LoVo (cell line): ENCODE data around the gene APMAP.
"Not testable (repeated sequence)": the region's sequence is repeated elsewhere in the genome, so short reads cannot be mapped to it uniquely, and the experiment has no call there.

Experiments used
- DNase-seq: peaks from one replicate; pipeline ENCODE4 v3.0.0-alpha.2; 2016; ENCODE audit warnings: low spot score

Gene APMAP

GRCh38 chr20:24951536-24952083 lies 40.9 kb downstream of the APMAP start:
- DNase-seq = no peak

- no peak for DNase-seq
Observed at GRCh38 chr20:24950836-24951525, 41.6 kb downstream of the APMAP start.

GRCh38 chr20:24950128-24950835 lies 42.3 kb downstream of the APMAP start:
- no peak for DNase-seq

GRCh38 chr20:24949756-24950127 lies 42.8 kb downstream of the APMAP start:
- DNase-seq = no peak

GRCh38 chr20:24948939-24949679 lies 43.4 kb downstream of the APMAP start, which contains the start of gene CST7:
Gene CST7 (plus strand): TSS chr20:24949269. CDS start chr20:24949506, 237 bp downstream.
- peak; percentile 15 for DNase-seq

GRCh38 chr20:24948396-24948938 lies 44.1 kb downstream of the APMAP start:
- not testable (repeated sequence) for DNase-seq

GRCh38 chr20:24946376-24946775 lies 46.2 kb downstream of the APMAP start:
- DNase-seq = not testable (repeated sequence)

GRCh38 chr20:24943731-24944130 lies 48.8 kb downstream of the APMAP start:
- no peak for DNase-seq

GRCh38 chr20:24943196-24943595 lies 49.4 kb downstream of the APMAP start:
- DNase-seq = no peak

- no peak for DNase-seq
Observed at GRCh38 chr20:24942679-24943078, 49.9 kb downstream of the APMAP start.

- no peak for DNase-seq
Observed at GRCh38 chr20:24939036-24939435, 53.5 kb downstream of the APMAP start.

- DNase-seq = no peak
Observed at GRCh38 chr20:24938498-24938897, 54.1 kb downstream of the APMAP start.

GRCh38 chr20:24937579-24937978 lies 55.0 kb downstream of the APMAP start:
- no peak for DNase-seq

- DNase-seq = no peak
Observed at GRCh38 chr20:24936526-24937407, 55.8 kb downstream of the APMAP start.

- no peak for DNase-seq
Observed at GRCh38 chr20:24935766-24936525, 56.6 kb downstream of the APMAP start.

GRCh38 chr20:24935140-24935539 lies 57.4 kb downstream of the APMAP start:
- no peak for DNase-seq

- DNase-seq = no peak
Observed at GRCh38 chr20:24934716-24935115, 57.8 kb downstream of the APMAP start.

- DNase-seq = no peak
Observed at GRCh38 chr20:24934101-24934661, 58.4 kb downstream of the APMAP start.

- no peak for DNase-seq
Observed at GRCh38 chr20:24933266-24933908, 59.2 kb downstream of the APMAP start.

- not testable (repeated sequence) for DNase-seq
Observed at GRCh38 chr20:24931893-24932292, 60.7 kb downstream of the APMAP start.
